Measurements from ENCODE around the gene NEK4.

The NEK4 gene

DNA sequence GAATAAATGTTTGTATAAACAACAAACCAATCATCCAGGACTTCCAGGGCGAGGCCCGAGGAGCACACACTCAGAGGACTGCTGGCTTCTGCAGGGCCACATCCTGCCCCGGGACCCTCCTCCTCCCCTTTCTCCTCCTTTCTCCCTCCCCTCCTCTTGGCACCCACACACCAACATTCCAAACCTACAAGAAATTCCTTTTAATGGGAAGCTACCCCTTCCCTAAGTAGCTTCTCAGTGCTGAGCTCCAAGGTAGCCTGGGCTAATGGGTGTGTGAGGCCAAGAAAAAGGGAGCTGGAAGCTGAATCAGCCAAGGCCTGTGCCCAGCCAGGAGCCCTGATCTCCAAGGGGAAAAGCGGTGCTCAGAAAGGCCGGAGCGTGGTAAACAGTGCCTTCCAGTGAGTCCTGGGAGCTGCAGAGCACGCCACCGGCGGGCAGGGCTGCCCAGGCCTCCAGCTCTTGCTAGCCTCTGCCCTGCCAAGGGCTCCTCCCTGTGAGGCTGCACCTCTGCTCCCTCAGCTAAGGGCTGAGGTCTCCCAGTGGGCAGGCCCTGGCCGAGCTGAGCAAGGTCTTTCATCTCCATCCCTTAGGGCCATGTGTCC lies 27.7 kb upstream of the NEK4 start:
- no peak; the same call in 1 of the 3 replicates for ATAC-seq (ENCODE audit: low read depth)
- no peaks in the 10 kb centered on the region for H3K36me3 ChIP-seq (ENCODE audit: low read depth)
- no peak overlapping the region for H3K4me3 ChIP-seq (ENCODE audit: severe bottlenecking)
- no peaks in the 10 kb centered on the region for H3K27me3 ChIP-seq (ENCODE audit: insufficient read depth, poor library complexity, severe bottlenecking)
- TF ChIP-seq, protein P1, sequence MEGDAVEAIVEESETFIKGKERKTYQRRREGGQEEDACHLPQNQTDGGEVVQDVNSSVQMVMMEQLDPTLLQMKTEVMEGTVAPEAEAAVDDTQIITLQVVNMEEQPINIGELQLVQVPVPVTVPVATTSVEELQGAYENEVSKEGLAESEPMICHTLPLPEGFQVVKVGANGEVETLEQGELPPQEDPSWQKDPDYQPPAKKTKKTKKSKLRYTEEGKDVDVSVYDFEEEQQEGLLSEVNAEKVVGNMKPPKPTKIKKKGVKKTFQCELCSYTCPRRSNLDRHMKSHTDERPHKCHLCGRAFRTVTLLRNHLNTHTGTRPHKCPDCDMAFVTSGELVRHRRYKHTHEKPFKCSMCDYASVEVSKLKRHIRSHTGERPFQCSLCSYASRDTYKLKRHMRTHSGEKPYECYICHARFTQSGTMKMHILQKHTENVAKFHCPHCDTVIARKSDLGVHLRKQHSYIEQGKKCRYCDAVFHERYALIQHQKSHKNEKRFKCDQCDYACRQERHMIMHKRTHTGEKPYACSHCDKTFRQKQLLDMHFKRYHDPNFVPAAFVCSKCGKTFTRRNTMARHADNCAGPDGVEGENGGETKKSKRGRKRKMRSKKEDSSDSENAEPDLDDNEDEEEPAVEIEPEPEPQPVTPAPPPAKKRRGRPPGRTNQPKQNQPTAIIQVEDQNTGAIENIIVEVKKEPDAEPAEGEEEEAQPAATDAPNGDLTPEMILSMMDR (IDR thresholded peaks at IDR 0.05; ENCODE audit: poor library complexity, severe bottlenecking), result no peak
- H3K9me3 ChIP-seq (ENCODE audit: severe bottlenecking), result no peaks in the 10 kb centered on the region
- H3K4me1 ChIP-seq (ENCODE audit: insufficient read depth, poor library complexity, severe bottlenecking), result no peaks in the 10 kb centered on the region
- DNase-seq (ENCODE audit: low spot score), result no peak
- no peak overlapping the region for H3K27ac ChIP-seq (ENCODE audit: poor library complexity, severe bottlenecking)

DNA sequence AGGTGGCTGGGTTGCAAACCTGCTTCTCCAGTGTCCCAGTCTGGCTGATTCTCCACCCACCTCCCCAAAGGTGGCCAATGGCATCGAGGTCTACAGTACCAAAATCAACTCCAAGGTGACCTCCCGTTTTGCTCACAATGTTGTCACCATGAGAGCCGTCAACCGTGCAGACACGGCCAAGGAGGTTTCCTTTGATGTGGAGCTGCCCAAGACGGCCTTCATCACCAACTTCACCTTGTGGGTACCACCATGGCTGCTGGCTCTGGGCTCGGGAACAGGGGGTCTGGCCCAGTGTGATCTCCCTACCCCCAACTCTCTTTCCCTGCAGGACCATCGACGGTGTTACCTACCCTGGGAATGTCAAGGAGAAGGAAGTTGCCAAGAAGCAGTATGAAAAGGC lies 25.7 kb upstream of the NEK4 start:
- Histone ChIP-seq H3K4me1 (ENCODE audit: insufficient read depth, poor library complexity, severe bottlenecking) (no peaks in the 10 kb centered on the region), H3K27me3 (ENCODE audit: insufficient read depth, poor library complexity, severe bottlenecking) (no peaks in the 10 kb centered on the region), H3K9me3 (ENCODE audit: severe bottlenecking) (no peaks in the 10 kb centered on the region), H3K36me3 (ENCODE audit: low read depth) (no peaks in the 10 kb centered on the region), H3K27ac (ENCODE audit: poor library complexity, severe bottlenecking) (no peak overlapping the region), H3K4me3 (ENCODE audit: severe bottlenecking) (no peak overlapping the region)
- DNase-seq (ENCODE audit: low spot score) (no peak), ATAC-seq (ENCODE audit: low read depth) (no peak)
- TF ChIP-seq, protein P1 (IDR thresholded peaks at IDR 0.05; ENCODE audit: poor library complexity, severe bottlenecking), result no peak

GRCh38 chr3:52795298-52795900 lies 24.7 kb upstream of the NEK4 start:
- no peaks in the 10 kb centered on the region for H3K9me3 ChIP-seq (ENCODE audit: severe bottlenecking)
- no peak overlapping the region for H3K27ac ChIP-seq (ENCODE audit: poor library complexity, severe bottlenecking)
- no peaks in the 10 kb centered on the region for H3K27me3 ChIP-seq (ENCODE audit: insufficient read depth, poor library complexity, severe bottlenecking)
- ATAC-seq (ENCODE audit: low read depth) (no peak), DNase-seq (ENCODE audit: low spot score) (no peak)
- H3K4me3 ChIP-seq (ENCODE audit: severe bottlenecking), result no peak overlapping the region
- H3K4me1 ChIP-seq (ENCODE audit: insufficient read depth, poor library complexity, severe bottlenecking), result no peaks in the 10 kb centered on the region
- TF ChIP-seq, protein P1 (IDR thresholded peaks at IDR 0.05; ENCODE audit: poor library complexity, severe bottlenecking), result no peak
- H3K36me3 ChIP-seq (ENCODE audit: low read depth), result no peaks in the 10 kb centered on the region

- H3K9me3 ChIP-seq (ENCODE audit: severe bottlenecking), result no peaks in the 10 kb centered on the region
- no peak for ATAC-seq (ENCODE audit: low read depth)
Measured at GRCh38 chr3:52794612-52795099, 23.9 kb upstream of the NEK4 start, which contains the start of gene ITIH3. TSS of gene ITIH3 (plus strand) at chr3:52794796. CDS start at chr3:52794804, 8 bp downstream.

More at GRCh38 chr3:52794612-52795099, 23.9 kb upstream of the NEK4 start, which contains the start of gene ITIH3:
- no peak for DNase-seq (ENCODE audit: low spot score)
- H3K27ac ChIP-seq (ENCODE audit: poor library complexity, severe bottlenecking), result no peak within 1 kb of the TSS
- no peaks in the 10 kb centered on the region for H3K4me1 ChIP-seq (ENCODE audit: insufficient read depth, poor library complexity, severe bottlenecking)
- no peak within 1 kb of the TSS for H3K4me3 ChIP-seq (ENCODE audit: severe bottlenecking)
- H3K27me3 ChIP-seq (ENCODE audit: insufficient read depth, poor library complexity, severe bottlenecking), result no peaks in the 10 kb centered on the region
- TF ChIP-seq, protein P1 (IDR thresholded peaks at IDR 0.05; ENCODE audit: poor library complexity, severe bottlenecking), result no peak
- H3K36me3 ChIP-seq (ENCODE audit: low read depth), result no peaks in the 10 kb centered on the region

Measured in RWPE2 (cell line).